GM19372 (cell line): ENCODE measurements around the gene TPRA1.
"Not testable (repeated sequence)": the region's sequence is repeated elsewhere in the genome, so short reads cannot be mapped to it uniquely, and the experiment has no call there.

Experiments used
- ATAC-seq: cut with Tn5 transposase; IDR thresholded peaks from one replicate; pipeline ENCODE4 v1.9.1; 2021; ENCODE audit warnings: mild to moderate bottlenecking, low read depth, moderate library complexity; ENCODE audit not compliant: unreplicated experiment

TPRA1 gene

GRCh38 chr3:127616836-127617605 is 26.5 kb upstream of the TPRA1 start:
- ATAC-seq, result no peak

GRCh38 chr3:127615631-127616305 is 25.2 kb upstream of the TPRA1 start:
- ATAC-seq, result no peak

GRCh38 chr3:127614928-127615589 is 24.5 kb upstream of the TPRA1 start:
- no peak for ATAC-seq

GRCh38 chr3:127613406-127613805 is 22.9 kb upstream of the TPRA1 start:
- ATAC-seq, result no peak

GRCh38 chr3:127612966-127613365 is 22.4 kb upstream of the TPRA1 start:
- ATAC-seq, result no peak

GRCh38 chr3:127611251-127611650 is 20.7 kb upstream of the TPRA1 start:
- ATAC-seq, result no peak

- no peak for ATAC-seq
These were observed 19.6 kb upstream of the TPRA1 start for GRCh38 chr3:127610105-127610504.

- ATAC-seq, result no peak
These were observed 17.8 kb upstream of the TPRA1 start for GRCh38 chr3:127608362-127608718.

GRCh38 chr3:127607675-127608361 is 17.3 kb upstream of the TPRA1 start:
- ATAC-seq, result no peak

- ATAC-seq, result no peak
These were observed 16.6 kb upstream of the TPRA1 start for GRCh38 chr3:127606981-127607595.

- no peak for ATAC-seq
These were observed 15.7 kb upstream of the TPRA1 start for GRCh38 chr3:127606086-127606805.

- not testable (repeated sequence) for ATAC-seq
These were observed 15.0 kb upstream of the TPRA1 start for GRCh38 chr3:127605547-127605946.

- ATAC-seq, result no peak
These were observed 14.1 kb upstream of the TPRA1 start for GRCh38 chr3:127604546-127605165.

GRCh38 chr3:127604035-127604434 is 13.5 kb upstream of the TPRA1 start:
- ATAC-seq, result no peak

GRCh38 chr3:127600749-127601456 is 10.4 kb upstream of the TPRA1 start:
- ATAC-seq, result no peak

- no peak for ATAC-seq
These were observed 8.5 kb upstream of the TPRA1 start for GRCh38 chr3:127598841-127599570.

- ATAC-seq, result no peak
These were observed 6.7 kb upstream of the TPRA1 start for GRCh38 chr3:127597020-127597771.

GRCh38 chr3:127595303-127595702 is 4.8 kb upstream of the TPRA1 start:
- ATAC-seq, result no peak
